GM12878 (cell line): ENCODE measurements around the gene LRP1B. TPM values are rescaled to one million over a fixed set of nuclear protein-coding genes. Genes with fewer than 3 reads are reported as not detected.

Source experiments
- ATAC-seq: fragments of 200-7000 bp; cut with Tn5 transposase; 3 replicates; pipeline ENCODE4 v1.9.1; 2020; ENCODE audit warnings: mild to moderate bottlenecking, moderate library complexity
- BruUV-seq: library from RNA; stranded (reverse); fragments of 400-500 nt; replicated peaks from 2 replicates; lab custom pipeline; 2021; lab: Mats Ljungman, UMichigan
- CTCF ChIA-PET: fragments of 300-600 bp; sonication (Branson Sonifier 250); formaldehyde crosslinking; extraction: SDS; loops from one replicate; lab custom pipeline; 2021; ENCODE audit warnings: inconsistent platforms; lab: Yijun Ruan, JAX
- POLR2A ChIA-PET: fragments of 350-600 bp; formaldehyde crosslinking; extraction: SDS; loops from one replicate; lab custom pipeline; 2021; ENCODE audit warnings: inconsistent platforms; lab: Charles Lee
- RAD21 ChIA-PET: fragments of 300-600 bp; sonication (Branson Sonifier 250); formaldehyde crosslinking; loops from one replicate; lab custom pipeline; 2023; ENCODE audit warnings: antibody characterized with exemption; ENCODE audit not compliant: unreplicated experiment; lab: Charles Lee
- SMC1A ChIA-PET: fragments of 300-600 bp; sonication (Branson Sonifier 250); formaldehyde crosslinking; loops from one replicate; lab custom pipeline; 2023; ENCODE audit not compliant: unreplicated experiment, uncharacterized antibody; lab: Charles Lee
- DNase-seq: peaks from one replicate; pipeline ENCODE4 v3.0.0-alpha.2; 2011; ENCODE audit warnings: low read depth, low spot score
- FAIRE-seq: peaks from 3 replicates; lab custom pipeline; 2011; peaks lifted over from hg19 to GRCh38; lab: Jason Lieb, UNC
- H2AFZ ChIP-seq: 2 replicates; pipeline ENCODE4 v1.6.0; 2011; ENCODE audit warnings: low read depth, low read length, control low read depth; ENCODE audit not compliant: control insufficient read depth
- H3K27ac ChIP-seq: 2 replicates; pipeline ENCODE4 v1.5.1; 2011; ENCODE audit warnings: control low read depth; ENCODE audit not compliant: control insufficient read depth, insufficient read depth
- H3K27me3 ChIP-seq, 2 experiments: replicated peaks in 1 of 2; 2 replicates each; pipeline versions ENCODE4 v1.6.0 to v1.6.1; 2011; ENCODE audit warnings: low read length in 1 of 2; ENCODE audit not compliant: control insufficient read depth in 2 of 2, insufficient read depth in 2 of 2
- H3K36me3 ChIP-seq, 2 experiments: 2 replicates each; pipeline ENCODE4 v1.5.1; 2011; ENCODE audit warnings: low read length in 1 of 2; ENCODE audit not compliant: control insufficient read depth in 2 of 2, insufficient read depth in 2 of 2
- H3K4me1 ChIP-seq: 2 replicates; pipeline ENCODE4 v1.6.1; 2011; ENCODE audit warnings: mild to moderate bottlenecking, low read length, moderate library complexity, mixed read lengths; ENCODE audit not compliant: control insufficient read depth, insufficient read depth
- H3K4me2 ChIP-seq: 2 replicates; pipeline ENCODE4 v1.6.0; 2011; ENCODE audit warnings: control low read depth; ENCODE audit not compliant: control insufficient read depth, insufficient read depth
- H3K4me3 ChIP-seq: fragments of 200-600 bp; sonication (generic); 2 replicates; pipeline ENCODE4 v1.5.1; 2016
- H3K79me2 ChIP-seq: 2 replicates; pipeline ENCODE4 v1.6.0; 2011; ENCODE audit warnings: low read length; ENCODE audit not compliant: control insufficient read depth, insufficient read depth
- H3K9ac ChIP-seq: 2 replicates; pipeline ENCODE4 v1.8.0; 2011; ENCODE audit warnings: low read length, control low read depth, mixed read lengths; ENCODE audit not compliant: control insufficient read depth, insufficient read depth
- H3K9me3 ChIP-seq: replicated peaks from 3 replicates; pipeline ENCODE4 v1.5.1; 2011; ENCODE audit warnings: mild to moderate bottlenecking, low read length; ENCODE audit not compliant: control insufficient read depth, insufficient read depth
- H4K20me1 ChIP-seq: 2 replicates; pipeline ENCODE4 v1.6.0; 2011; ENCODE audit not compliant: control insufficient read depth, insufficient read depth
- CBX5 ChIP-seq: sonication (generic); IDR thresholded peaks from 2 replicates; pipeline ENCODE4 v1.6.1; 2016; ENCODE audit warnings: low read depth, moderate library complexity, mild to moderate bottlenecking, inconsistent platforms
- EGR1 ChIP-seq, 2 experiments: IDR thresholded peaks; 1 replicate in 1 of 2; 2 replicates in 1 of 2; pipeline ENCODE4 v1.6.1; 2011 to 2012; ENCODE audit warnings: low read depth in 2 of 2, low read length in 2 of 2, borderline replicate concordance in 1 of 2, mild to moderate bottlenecking in 1 of 2, moderate library complexity in 1 of 2
- KAT2A ChIP-seq: conservative IDR thresholded peaks from 2 replicates; pipeline ENCODE4 v1.6.1; 2011; ENCODE audit warnings: low read depth, low read length; ENCODE audit not compliant: control insufficient read depth
- NR2C1 ChIP-seq: fragments of 450-650 bp; IDR thresholded peaks from 2 replicates; pipeline ENCODE4 v1.6.1; 2017; ENCODE audit warnings: antibody characterized with exemption, mild to moderate bottlenecking, moderate library complexity
- NRF1 ChIP-seq: conservative IDR thresholded peaks from 2 replicates; pipeline ENCODE4 v1.6.1; 2011; ENCODE audit warnings: mild to moderate bottlenecking, low read depth, low read length, improper control_type of control experiment
- RUNX3 ChIP-seq: IDR thresholded peaks from 2 replicates; pipeline ENCODE4 v1.6.1; 2012; ENCODE audit warnings: low read length, inconsistent platforms
- SUPT20H ChIP-seq: IDR thresholded peaks from 2 replicates; pipeline ENCODE4 v1.6.1; 2011; ENCODE audit warnings: low read depth, mild to moderate bottlenecking, low read length, moderate library complexity, borderline replicate concordance; ENCODE audit not compliant: control insufficient read depth
- WRNIP1 ChIP-seq: IDR thresholded peaks from 2 replicates; pipeline ENCODE4 v1.6.1; 2011; ENCODE audit warnings: low read depth, low read length, improper control_type of control experiment, borderline replicate concordance
- YBX1 ChIP-seq: fragments of 450-650 bp; IDR thresholded peaks from 2 replicates; pipeline ENCODE4 v1.6.1; 2016; ENCODE audit warnings: antibody characterized with exemption
- ZNF384 ChIP-seq: IDR thresholded peaks from 2 replicates; pipeline ENCODE4 v1.6.1; 2012; ENCODE audit warnings: low read depth, mild to moderate bottlenecking, low read length, improper control_type of control experiment, borderline replicate concordance
- WGBS: methylation state at CpG from one replicate; pipeline ENCODE4 v1.1.6; 2016; ENCODE audit warnings: low lambda C conversion rate; ENCODE audit not compliant: insufficient replicate concordance, insufficient coverage; ENCODE audit errors: missing lambda C conversion rate; 5-methylcytosine and 5-hydroxymethylcytosine counted together
- in situ Hi-C: fragments of 300-500 bp; cut with MboI; formaldehyde crosslinking; loops from 9 replicates; pipeline ENCODE4 v1.14.3; 2018; ENCODE audit warnings: mixed read lengths
- intact Hi-C: fragments of 100-400 bp; cut with micrococcal nuclease; formaldehyde crosslinking; loops from one replicate; pipeline ENCODE4 v1.14.2; 2022; ENCODE audit not compliant: unreplicated experiment
- polyA plus RNA-seq, 11 experiments: library from polyadenylated mRNA; depleted of rRNA in 4 of 11; unstranded in 6 of 11; stranded (reverse) in 5 of 11; fragments of >200 nt; fragmentation: Nextera tagmentation in 4 of 11; fragmentation: Illumina TruSeq in 1 of 11; extraction: Ambion mirVana in 4 of 11; extraction: Trizol in 1 of 11; gene quantifications; 1 replicate in 1 of 11; 2 replicates in 10 of 11; pipeline versions ENCODE4 v1.2.1 to v1.2.3, GENCODE V29; 2011 to 2016; ENCODE audit warnings: inconsistent platforms in 2 of 11, missing spikeins in 2 of 11, low read depth in 1 of 11
- total RNA-seq, 4 experiments: library from RNA; depleted of rRNA in 3 of 4; stranded (reverse); fragments of >200 nt in 3 of 4; fragmentation: Illumina TruSeq in 1 of 4; extraction: Trizol in 1 of 4; gene quantifications; 2 replicates each; pipeline versions ENCODE4 v1.2.1 to v1.2.3, GENCODE V29; 2013 to 2021
- TF ChIP-seq, protein P1 (sequence below): fragments of 450-650 bp; IDR thresholded peaks from 2 replicates; pipeline ENCODE4 v1.6.1; 2014; ENCODE audit warnings: mild to moderate bottlenecking
- TF ChIP-seq, protein P2 (sequence below): IDR thresholded peaks from 2 replicates; pipeline ENCODE4 v1.6.1; 2012; ENCODE audit warnings: low read depth, low read length, improper control_type of control experiment
- TF ChIP-seq, protein P3 (sequence below): fragments of 450-650 bp; IDR thresholded peaks from 2 replicates; pipeline ENCODE4 v1.6.1; 2016; ENCODE audit warnings: mild to moderate bottlenecking
- TF ChIP-seq, protein P4 (sequence below): fragments of 450-650 bp; IDR thresholded peaks from 2 replicates; pipeline ENCODE4 v1.6.1; 2017; ENCODE audit warnings: mild to moderate bottlenecking, moderate library complexity

Gene LRP1B
- total and polyA plus RNA-seq, 10 of the 15 experiments (the other 5 are each of a cell fraction or from before 2014, with no cell fraction given): under 0.01 to 0.06 (median 0.03) TPM; not detected in 5

DNA sequence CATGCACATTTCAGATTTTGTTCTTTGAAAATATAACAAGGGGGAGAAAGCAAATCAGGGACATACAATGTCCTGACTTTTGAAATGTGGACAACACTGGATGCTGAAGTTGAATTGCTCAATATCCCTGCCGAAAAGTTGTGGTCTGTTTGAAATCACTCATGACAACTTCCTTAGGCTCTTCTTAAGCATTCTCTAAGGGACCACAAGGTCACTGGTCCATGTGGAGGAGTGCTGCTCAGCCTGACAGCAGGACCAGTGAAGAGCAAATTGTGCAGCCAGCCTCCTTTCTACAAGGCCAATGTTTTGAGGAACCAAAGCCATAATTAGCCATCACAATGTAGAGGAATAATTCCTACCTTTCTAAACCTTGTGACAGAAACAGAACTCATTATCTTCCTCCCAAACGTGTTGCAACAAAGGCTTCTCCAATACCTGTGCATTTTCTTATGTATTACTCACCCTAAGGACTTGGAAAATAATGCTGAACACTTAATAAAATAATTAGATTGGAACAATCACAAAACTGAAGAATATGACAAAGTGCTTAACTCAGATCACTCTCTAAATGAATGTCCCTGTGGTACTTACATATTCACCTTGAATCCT, 1873.0 kb downstream of the LRP1B start:
- H3K4me2 ChIP-seq: no peak overlapping the region
- ATAC-seq: no peak
- TF ChIP-seq ZNF384 (no peak), RUNX3 (no peak), NR2C1 (no peak), CBX5 (no peak), KAT2A (no peak), YBX1 (no peak), WRNIP1 (no peak), EGR1 (IDR thresholded peaks at IDR 0.05; ENCODE audit: borderline replicate concordance in 1 of 2, low read depth in 2 of 2, low read length in 2 of 2) (no peak), SUPT20H (no peak), NRF1 (no peak)
- TF ChIP-seq, protein P1, sequence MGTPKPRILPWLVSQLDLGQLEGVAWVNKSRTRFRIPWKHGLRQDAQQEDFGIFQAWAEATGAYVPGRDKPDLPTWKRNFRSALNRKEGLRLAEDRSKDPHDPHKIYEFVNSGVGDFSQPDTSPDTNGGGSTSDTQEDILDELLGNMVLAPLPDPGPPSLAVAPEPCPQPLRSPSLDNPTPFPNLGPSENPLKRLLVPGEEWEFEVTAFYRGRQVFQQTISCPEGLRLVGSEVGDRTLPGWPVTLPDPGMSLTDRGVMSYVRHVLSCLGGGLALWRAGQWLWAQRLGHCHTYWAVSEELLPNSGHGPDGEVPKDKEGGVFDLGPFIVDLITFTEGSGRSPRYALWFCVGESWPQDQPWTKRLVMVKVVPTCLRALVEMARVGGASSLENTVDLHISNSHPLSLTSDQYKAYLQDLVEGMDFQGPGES: no peak
- TF ChIP-seq, protein P2, sequence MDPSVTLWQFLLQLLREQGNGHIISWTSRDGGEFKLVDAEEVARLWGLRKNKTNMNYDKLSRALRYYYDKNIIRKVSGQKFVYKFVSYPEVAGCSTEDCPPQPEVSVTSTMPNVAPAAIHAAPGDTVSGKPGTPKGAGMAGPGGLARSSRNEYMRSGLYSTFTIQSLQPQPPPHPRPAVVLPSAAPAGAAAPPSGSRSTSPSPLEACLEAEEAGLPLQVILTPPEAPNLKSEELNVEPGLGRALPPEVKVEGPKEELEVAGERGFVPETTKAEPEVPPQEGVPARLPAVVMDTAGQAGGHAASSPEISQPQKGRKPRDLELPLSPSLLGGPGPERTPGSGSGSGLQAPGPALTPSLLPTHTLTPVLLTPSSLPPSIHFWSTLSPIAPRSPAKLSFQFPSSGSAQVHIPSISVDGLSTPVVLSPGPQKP: no peak
- TF ChIP-seq, protein P3, sequence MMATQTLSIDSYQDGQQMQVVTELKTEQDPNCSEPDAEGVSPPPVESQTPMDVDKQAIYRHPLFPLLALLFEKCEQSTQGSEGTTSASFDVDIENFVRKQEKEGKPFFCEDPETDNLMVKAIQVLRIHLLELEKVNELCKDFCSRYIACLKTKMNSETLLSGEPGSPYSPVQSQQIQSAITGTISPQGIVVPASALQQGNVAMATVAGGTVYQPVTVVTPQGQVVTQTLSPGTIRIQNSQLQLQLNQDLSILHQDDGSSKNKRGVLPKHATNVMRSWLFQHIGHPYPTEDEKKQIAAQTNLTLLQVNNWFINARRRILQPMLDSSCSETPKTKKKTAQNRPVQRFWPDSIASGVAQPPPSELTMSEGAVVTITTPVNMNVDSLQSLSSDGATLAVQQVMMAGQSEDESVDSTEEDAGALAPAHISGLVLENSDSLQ: no peak
- TF ChIP-seq, protein P4, sequence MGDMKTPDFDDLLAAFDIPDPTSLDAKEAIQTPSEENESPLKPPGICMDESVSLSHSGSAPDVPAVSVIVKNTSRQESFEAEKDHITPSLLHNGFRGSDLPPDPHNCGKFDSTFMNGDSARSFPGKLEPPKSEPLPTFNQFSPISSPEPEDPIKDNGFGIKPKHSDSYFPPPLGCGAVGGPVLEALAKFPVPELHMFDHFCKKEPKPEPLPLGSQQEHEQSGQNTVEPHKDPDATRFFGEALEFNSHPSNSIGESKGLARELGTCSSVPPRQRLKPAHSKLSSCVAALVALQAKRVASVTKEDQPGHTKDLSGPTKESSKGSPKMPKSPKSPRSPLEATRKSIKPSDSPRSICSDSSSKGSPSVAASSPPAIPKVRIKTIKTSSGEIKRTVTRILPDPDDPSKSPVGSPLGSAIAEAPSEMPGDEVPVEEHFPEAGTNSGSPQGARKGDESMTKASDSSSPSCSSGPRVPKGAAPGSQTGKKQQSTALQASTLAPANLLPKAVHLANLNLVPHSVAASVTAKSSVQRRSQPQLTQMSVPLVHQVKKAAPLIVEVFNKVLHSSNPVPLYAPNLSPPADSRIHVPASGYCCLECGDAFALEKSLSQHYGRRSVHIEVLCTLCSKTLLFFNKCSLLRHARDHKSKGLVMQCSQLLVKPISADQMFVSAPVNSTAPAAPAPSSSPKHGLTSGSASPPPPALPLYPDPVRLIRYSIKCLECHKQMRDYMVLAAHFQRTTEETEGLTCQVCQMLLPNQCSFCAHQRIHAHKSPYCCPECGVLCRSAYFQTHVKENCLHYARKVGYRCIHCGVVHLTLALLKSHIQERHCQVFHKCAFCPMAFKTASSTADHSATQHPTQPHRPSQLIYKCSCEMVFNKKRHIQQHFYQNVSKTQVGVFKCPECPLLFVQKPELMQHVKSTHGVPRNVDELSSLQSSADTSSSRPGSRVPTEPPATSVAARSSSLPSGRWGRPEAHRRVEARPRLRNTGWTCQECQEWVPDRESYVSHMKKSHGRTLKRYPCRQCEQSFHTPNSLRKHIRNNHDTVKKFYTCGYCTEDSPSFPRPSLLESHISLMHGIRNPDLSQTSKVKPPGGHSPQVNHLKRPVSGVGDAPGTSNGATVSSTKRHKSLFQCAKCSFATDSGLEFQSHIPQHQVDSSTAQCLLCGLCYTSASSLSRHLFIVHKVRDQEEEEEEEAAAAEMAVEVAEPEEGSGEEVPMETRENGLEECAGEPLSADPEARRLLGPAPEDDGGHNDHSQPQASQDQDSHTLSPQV: no peak
- BruUV-seq: no TSS peak
- in situ Hi-C loops: no loop called here
- intact Hi-C loops: no loop called here
- SMC1A ChIA-PET: no interaction called here
- no peak overlapping the region for H3K27ac ChIP-seq
- no peaks in the 10 kb centered on the region for H3K27me3 ChIP-seq
- H3K9ac ChIP-seq: no peak overlapping the region
- FAIRE-seq: no peak
- CTCF ChIA-PET: no interaction called here
- POLR2A ChIA-PET: no interaction called here
- no peak overlapping the region for H3K4me3 ChIP-seq
- no peaks in the 10 kb centered on the region for H4K20me1 ChIP-seq
- no peaks in the 10 kb centered on the region for H3K9me3 ChIP-seq
- no peaks in the 10 kb centered on the region for H3K4me1 ChIP-seq
- RAD21 ChIA-PET: no interaction called here
- no peaks in the 10 kb centered on the region for H3K79me2 ChIP-seq
- no peak overlapping the region for H2AFZ ChIP-seq
- H3K36me3 ChIP-seq: no peaks in the 10 kb centered on the region
- no peak for DNase-seq
- 28% methylated on average over 2 of the region's 2 CpGs for WGBS
